ENCODE results near the gene ARHGEF3.

Gene ARHGEF3, protein sequence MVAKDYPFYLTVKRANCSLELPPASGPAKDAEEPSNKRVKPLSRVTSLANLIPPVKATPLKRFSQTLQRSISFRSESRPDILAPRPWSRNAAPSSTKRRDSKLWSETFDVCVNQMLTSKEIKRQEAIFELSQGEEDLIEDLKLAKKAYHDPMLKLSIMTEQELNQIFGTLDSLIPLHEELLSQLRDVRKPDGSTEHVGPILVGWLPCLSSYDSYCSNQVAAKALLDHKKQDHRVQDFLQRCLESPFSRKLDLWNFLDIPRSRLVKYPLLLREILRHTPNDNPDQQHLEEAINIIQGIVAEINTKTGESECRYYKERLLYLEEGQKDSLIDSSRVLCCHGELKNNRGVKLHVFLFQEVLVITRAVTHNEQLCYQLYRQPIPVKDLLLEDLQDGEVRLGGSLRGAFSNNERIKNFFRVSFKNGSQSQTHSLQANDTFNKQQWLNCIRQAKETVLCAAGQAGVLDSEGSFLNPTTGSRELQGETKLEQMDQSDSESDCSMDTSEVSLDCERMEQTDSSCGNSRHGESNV

DNA sequence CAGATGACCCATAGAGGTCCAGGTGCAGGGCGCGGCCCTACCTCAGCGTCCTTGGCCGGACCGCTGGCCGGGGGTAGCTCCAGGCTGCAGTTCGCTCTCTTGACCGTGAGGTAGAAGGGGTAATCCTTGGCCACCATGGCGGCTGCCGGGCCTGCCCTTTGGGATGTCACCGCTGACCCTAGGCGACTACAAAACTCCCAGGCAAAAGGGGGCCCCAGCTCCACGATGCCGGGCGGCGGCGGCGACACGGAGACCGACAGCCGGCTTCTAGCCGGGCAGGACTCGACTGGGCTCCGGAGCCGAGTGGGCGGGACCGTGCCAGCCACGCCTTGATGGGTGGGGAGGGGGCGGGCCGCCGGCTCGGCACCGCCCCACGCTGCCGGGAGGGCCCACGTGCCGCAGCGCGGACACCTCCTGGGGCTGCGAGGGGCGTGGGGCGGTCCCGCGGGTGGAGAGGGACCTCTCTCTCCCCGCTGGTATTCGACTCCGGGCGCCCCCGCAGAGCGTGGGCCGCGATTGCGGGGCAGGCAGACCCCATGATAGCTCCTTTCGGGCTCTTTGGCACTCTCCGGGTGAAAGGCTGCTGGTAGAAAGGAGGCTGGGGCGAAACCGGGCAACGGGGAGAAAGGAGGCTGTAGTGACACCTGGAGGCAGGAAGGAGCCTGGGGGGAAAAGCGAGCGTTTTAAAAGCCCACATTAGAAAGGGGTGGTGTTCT lies at the start of gene ARHGEF3:
ARHGEF3 (minus strand) TSS at position 288 of the 716 bp plus-strand sequence; CDS start at position 137, 151 bp downstream.
- H3K4me3 ChIP-seq (replicated peaks; ENCODE audit: low read depth, low read length): peak within 1 kb of the TSS; percentile 84
- TF ChIP-seq, protein P1, sequence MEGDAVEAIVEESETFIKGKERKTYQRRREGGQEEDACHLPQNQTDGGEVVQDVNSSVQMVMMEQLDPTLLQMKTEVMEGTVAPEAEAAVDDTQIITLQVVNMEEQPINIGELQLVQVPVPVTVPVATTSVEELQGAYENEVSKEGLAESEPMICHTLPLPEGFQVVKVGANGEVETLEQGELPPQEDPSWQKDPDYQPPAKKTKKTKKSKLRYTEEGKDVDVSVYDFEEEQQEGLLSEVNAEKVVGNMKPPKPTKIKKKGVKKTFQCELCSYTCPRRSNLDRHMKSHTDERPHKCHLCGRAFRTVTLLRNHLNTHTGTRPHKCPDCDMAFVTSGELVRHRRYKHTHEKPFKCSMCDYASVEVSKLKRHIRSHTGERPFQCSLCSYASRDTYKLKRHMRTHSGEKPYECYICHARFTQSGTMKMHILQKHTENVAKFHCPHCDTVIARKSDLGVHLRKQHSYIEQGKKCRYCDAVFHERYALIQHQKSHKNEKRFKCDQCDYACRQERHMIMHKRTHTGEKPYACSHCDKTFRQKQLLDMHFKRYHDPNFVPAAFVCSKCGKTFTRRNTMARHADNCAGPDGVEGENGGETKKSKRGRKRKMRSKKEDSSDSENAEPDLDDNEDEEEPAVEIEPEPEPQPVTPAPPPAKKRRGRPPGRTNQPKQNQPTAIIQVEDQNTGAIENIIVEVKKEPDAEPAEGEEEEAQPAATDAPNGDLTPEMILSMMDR (IDR thresholded peaks at IDR 0.05; ENCODE audit: low read length, missing control alignments): peak; percentile 47
- peak; percentile 77 for DNase-seq (ENCODE audit: low read depth)

DNA sequence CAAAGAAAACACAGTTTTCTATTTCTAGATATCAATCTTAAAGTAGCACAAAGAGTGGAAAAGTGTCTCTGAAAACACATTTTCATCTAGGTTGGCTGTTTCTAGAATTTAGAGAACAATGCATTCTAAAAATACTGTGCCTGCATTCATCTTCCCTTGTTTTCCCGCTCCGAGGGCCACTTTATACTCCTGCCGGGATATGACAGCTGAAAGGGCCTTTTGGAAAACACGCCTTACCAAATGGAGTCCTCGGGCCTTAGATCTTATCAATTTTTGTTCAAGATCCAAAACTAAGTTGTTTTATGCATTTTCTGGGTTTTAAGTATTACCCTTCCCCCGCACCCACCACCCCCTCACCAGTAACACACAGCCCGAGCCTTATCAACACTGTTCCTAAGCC lies 47.9 kb upstream of the ARHGEF3 start:
- TF ChIP-seq, protein P1 (IDR thresholded peaks at IDR 0.05; ENCODE audit: low read length, missing control alignments): no peak
- H3K4me3 ChIP-seq (replicated peaks; ENCODE audit: low read depth, low read length): no peak overlapping the region
- DNase-seq (ENCODE audit: low read depth): no peak

DNA sequence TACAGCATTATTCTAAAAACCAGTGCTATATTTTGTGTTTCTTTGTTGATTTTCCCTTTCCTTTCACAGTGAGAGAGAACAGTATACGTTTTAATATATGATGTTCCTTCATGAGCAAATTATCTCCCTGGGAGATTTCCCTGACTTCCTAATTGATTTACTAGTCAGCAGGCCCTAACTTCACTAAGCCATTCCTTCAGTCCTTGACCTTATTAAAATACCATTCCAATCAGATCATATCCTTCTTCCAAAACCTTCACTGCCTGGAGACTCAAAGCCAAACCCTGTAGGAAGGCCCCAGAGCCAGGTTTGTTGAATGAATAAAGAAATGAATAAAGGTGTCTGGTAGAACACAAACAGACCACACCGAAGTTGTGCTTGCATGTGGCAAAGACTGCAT lies 43.8 kb upstream of the ARHGEF3 start:
- DNase-seq (ENCODE audit: low read depth): no peak
- no peak overlapping the region for H3K4me3 ChIP-seq (replicated peaks; ENCODE audit: low read depth, low read length)
- TF ChIP-seq, protein P1 (IDR thresholded peaks at IDR 0.05; ENCODE audit: low read length, missing control alignments): no peak

DNA sequence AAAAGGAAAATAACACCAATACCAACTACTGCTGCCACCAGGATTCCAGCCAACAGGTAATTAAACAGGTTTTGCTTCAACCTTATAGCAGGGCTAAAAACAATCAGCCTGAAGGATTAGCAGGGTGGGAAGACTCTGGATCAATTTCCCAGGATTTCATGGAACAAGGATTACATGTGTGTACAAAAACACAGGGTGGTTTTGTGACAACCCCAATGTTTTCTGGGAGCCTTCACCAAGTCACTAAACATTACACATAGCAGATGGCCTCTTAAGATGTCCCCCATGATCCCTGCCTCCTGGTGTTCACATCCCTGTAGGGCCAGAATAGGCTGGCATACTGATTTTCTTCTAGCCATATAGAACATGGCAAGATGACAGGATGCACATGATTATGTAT lies 42.8 kb upstream of the ARHGEF3 start:
- TF ChIP-seq, protein P1 (IDR thresholded peaks at IDR 0.05; ENCODE audit: low read length, missing control alignments): no peak
- H3K4me3 ChIP-seq (replicated peaks; ENCODE audit: low read depth, low read length): no peak overlapping the region
- no peak for DNase-seq (ENCODE audit: low read depth)

DNA sequence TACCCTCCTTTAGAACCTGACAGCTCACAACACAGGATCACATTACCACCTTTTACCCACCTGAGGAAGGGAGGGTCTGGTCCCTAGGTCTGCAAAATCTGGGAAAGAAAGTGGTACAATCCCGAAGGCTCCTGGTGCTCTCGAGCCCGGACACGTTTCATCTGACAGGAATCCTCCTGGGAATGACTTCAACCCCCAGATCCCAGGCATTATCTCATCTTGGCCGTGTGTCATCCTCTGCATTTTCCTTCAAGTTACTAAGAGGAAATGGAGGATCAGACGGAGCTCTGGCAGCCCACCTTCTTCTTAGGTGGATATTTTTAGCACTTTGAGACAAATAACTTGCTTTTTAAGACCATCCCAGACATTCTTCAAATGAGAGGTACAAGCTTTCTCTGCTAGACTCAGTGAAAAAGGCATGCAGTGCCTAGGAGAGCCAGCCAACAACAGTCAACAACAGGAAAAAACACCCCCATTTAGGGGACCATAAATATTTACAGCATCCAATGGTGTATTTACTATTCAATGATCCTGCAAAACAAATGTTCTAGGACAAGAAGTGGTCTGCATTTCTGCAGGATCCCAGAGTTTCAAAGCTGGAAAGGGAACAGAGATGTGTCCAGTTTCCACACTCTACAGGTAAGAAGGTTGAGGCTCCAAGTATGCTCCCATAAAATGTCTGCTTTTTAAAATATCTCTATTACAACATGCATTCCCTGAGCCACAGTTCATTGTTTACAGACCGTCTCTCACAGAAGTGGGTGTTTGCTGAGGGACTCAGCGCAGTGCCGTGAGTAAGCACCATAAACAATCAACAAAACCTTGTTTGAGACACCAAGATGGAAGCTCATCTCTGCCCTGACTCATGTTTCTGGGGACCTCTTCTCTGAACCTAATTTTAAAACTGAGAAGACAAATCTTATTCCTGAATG lies 38.3 kb upstream of the ARHGEF3 start:
- TF ChIP-seq, protein P1 (IDR thresholded peaks at IDR 0.05; ENCODE audit: low read length, missing control alignments): no peak
- no peak overlapping the region for H3K4me3 ChIP-seq (replicated peaks; ENCODE audit: low read depth, low read length)
- DNase-seq (ENCODE audit: low read depth): peak; percentile 63

DNA sequence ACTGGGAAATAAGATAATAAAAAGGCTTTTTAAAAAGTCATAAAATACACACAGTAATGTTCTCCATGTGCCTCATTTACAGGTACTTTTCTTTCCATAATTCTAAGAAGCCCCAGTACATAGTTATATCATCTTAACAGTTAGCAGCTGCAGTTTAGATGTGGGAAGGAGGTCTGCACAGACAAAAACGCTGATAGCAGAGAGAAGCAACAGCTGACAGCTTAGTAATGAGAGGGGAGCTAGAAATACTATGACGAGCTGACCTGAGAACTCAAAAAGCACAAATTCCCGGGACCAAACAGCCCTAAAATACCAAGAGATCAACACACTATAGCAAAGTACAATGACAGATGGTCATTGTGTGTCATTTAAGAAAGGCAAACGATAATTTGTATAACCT lies 36.7 kb upstream of the ARHGEF3 start:
- H3K4me3 ChIP-seq (replicated peaks; ENCODE audit: low read depth, low read length): no peak overlapping the region
- no peak for DNase-seq (ENCODE audit: low read depth)
- TF ChIP-seq, protein P1 (IDR thresholded peaks at IDR 0.05; ENCODE audit: low read length, missing control alignments): no peak
